ENCODE data around the gene CIB2.

CIB2 gene

GRCh38 chr15:78088773-78089080, 42.5 kb downstream of the CIB2 start:
- no peaks in the 10 kb centered on the region for H3K9me3 ChIP-seq (ENCODE audit: insufficient read depth, low read depth, low read length)
- H3K36me3 ChIP-seq (ENCODE audit: insufficient read depth, low read depth, low read length), result no peaks in the 10 kb centered on the region
- H3K27me3 ChIP-seq (ENCODE audit: insufficient read depth, low read length), result peaks cover 20% of the 10 kb centered on the region; the same call in 1 of the 2 replicates
- no peak overlapping the region for H3K4me3 ChIP-seq (ENCODE audit: low read length)
- no peak overlapping the region for H3K27ac ChIP-seq (ENCODE audit: low read length)
- no peaks in the 10 kb centered on the region for H3K4me1 ChIP-seq (ENCODE audit: insufficient read depth, low read length)
- no peak overlapping the region for H3K9ac ChIP-seq (ENCODE audit: low read depth, low read length)

GRCh38 chr15:78087951-78088772, 43.1 kb downstream of the CIB2 start:
- H3K9ac ChIP-seq (ENCODE audit: low read depth, low read length), result no peak overlapping the region
- no peak overlapping the region for H3K4me3 ChIP-seq (ENCODE audit: low read length)
- no peaks in the 10 kb centered on the region for H3K36me3 ChIP-seq (ENCODE audit: insufficient read depth, low read depth, low read length)
- H3K4me1 ChIP-seq (ENCODE audit: insufficient read depth, low read length), result no peaks in the 10 kb centered on the region
- no peaks in the 10 kb centered on the region for H3K9me3 ChIP-seq (ENCODE audit: insufficient read depth, low read depth, low read length)
- H3K27ac ChIP-seq (ENCODE audit: low read length), result no peak overlapping the region
- H3K27me3 ChIP-seq (ENCODE audit: insufficient read depth, low read length), result peaks cover 14% of the 10 kb centered on the region; the same call in 1 of the 2 replicates

GRCh38 chr15:78085928-78086327, 45.3 kb downstream of the CIB2 start:
- H3K9ac ChIP-seq (ENCODE audit: low read depth, low read length), result no peak overlapping the region
- H3K27ac ChIP-seq (ENCODE audit: low read length), result no peak overlapping the region
- H3K36me3 ChIP-seq (ENCODE audit: insufficient read depth, low read depth, low read length), result no peaks in the 10 kb centered on the region
- H3K9me3 ChIP-seq (ENCODE audit: insufficient read depth, low read depth, low read length), result no peaks in the 10 kb centered on the region
- no peaks in the 10 kb centered on the region for H3K4me1 ChIP-seq (ENCODE audit: insufficient read depth, low read length)
- no peak overlapping the region for H3K4me3 ChIP-seq (ENCODE audit: low read length)
- H3K27me3 ChIP-seq (ENCODE audit: insufficient read depth, low read length), result no peaks in the 10 kb centered on the region

GRCh38 chr15:78084449-78084750, 46.8 kb downstream of the CIB2 start:
- no peaks in the 10 kb centered on the region for H3K36me3 ChIP-seq (ENCODE audit: insufficient read depth, low read depth, low read length)
- H3K9me3 ChIP-seq (ENCODE audit: insufficient read depth, low read depth, low read length), result no peaks in the 10 kb centered on the region
- H3K4me1 ChIP-seq (ENCODE audit: insufficient read depth, low read length), result no peaks in the 10 kb centered on the region
- H3K4me3 ChIP-seq (ENCODE audit: low read length), result no peak overlapping the region
- H3K27me3 ChIP-seq (ENCODE audit: insufficient read depth, low read length), result no peaks in the 10 kb centered on the region
- no peak overlapping the region for H3K27ac ChIP-seq (ENCODE audit: low read length)
- no peak overlapping the region for H3K9ac ChIP-seq (ENCODE audit: low read depth, low read length)

- H3K27me3 ChIP-seq (ENCODE audit: insufficient read depth, low read length), result no peaks in the 10 kb centered on the region
- no peak overlapping the region for H3K27ac ChIP-seq (ENCODE audit: low read length)
- no peak overlapping the region for H3K4me3 ChIP-seq (ENCODE audit: low read length)
- H3K36me3 ChIP-seq (ENCODE audit: insufficient read depth, low read depth, low read length), result no peaks in the 10 kb centered on the region
- no peaks in the 10 kb centered on the region for H3K9me3 ChIP-seq (ENCODE audit: insufficient read depth, low read depth, low read length)
- H3K9ac ChIP-seq (ENCODE audit: low read depth, low read length), result no peak overlapping the region
- no peaks in the 10 kb centered on the region for H3K4me1 ChIP-seq (ENCODE audit: insufficient read depth, low read length)
Observed at GRCh38 chr15:78083687-78084448, 47.4 kb downstream of the CIB2 start.

- Histone ChIP-seq H3K27me3 (ENCODE audit: insufficient read depth, low read length) (no peaks in the 10 kb centered on the region), H3K9ac (ENCODE audit: low read depth, low read length) (no peak overlapping the region), H3K4me1 (ENCODE audit: insufficient read depth, low read length) (no peaks in the 10 kb centered on the region), H3K36me3 (ENCODE audit: insufficient read depth, low read depth, low read length) (no peaks in the 10 kb centered on the region), H3K27ac (ENCODE audit: low read length) (no peak overlapping the region), H3K9me3 (ENCODE audit: insufficient read depth, low read depth, low read length) (no peaks in the 10 kb centered on the region), H3K4me3 (ENCODE audit: low read length) (no peak overlapping the region)
Observed at GRCh38 chr15:78083186-78083585, 48.1 kb downstream of the CIB2 start.

GRCh38 chr15:78082743-78083110, 48.5 kb downstream of the CIB2 start:
- H3K4me3 ChIP-seq (ENCODE audit: low read length), result no peak overlapping the region
- H3K9me3 ChIP-seq (ENCODE audit: insufficient read depth, low read depth, low read length), result no peaks in the 10 kb centered on the region
- H3K4me1 ChIP-seq (ENCODE audit: insufficient read depth, low read length), result no peaks in the 10 kb centered on the region
- H3K27ac ChIP-seq (ENCODE audit: low read length), result no peak overlapping the region
- H3K27me3 ChIP-seq (ENCODE audit: insufficient read depth, low read length), result no peaks in the 10 kb centered on the region
- H3K9ac ChIP-seq (ENCODE audit: low read depth, low read length), result no peak overlapping the region
- no peaks in the 10 kb centered on the region for H3K36me3 ChIP-seq (ENCODE audit: insufficient read depth, low read depth, low read length)

- H3K27ac ChIP-seq (ENCODE audit: low read length), result no peak overlapping the region
- no peaks in the 10 kb centered on the region for H3K9me3 ChIP-seq (ENCODE audit: insufficient read depth, low read depth, low read length)
- H3K4me1 ChIP-seq (ENCODE audit: insufficient read depth, low read length), result no peaks in the 10 kb centered on the region
- no peak overlapping the region for H3K9ac ChIP-seq (ENCODE audit: low read depth, low read length)
- no peaks in the 10 kb centered on the region for H3K27me3 ChIP-seq (ENCODE audit: insufficient read depth, low read length)
- no peaks in the 10 kb centered on the region for H3K36me3 ChIP-seq (ENCODE audit: insufficient read depth, low read depth, low read length)
- H3K4me3 ChIP-seq (ENCODE audit: low read length), result no peak overlapping the region
Observed at GRCh38 chr15:78082106-78082742, 49.0 kb downstream of the CIB2 start.

GRCh38 chr15:78080088-78080460, 51.2 kb downstream of the CIB2 start:
- Histone ChIP-seq H3K27me3 (ENCODE audit: insufficient read depth, low read length) (peaks cover 5% of the 10 kb centered on the region; the same call in 1 of the 2 replicates), H3K4me1 (ENCODE audit: insufficient read depth, low read length) (peaks cover 4% of the 10 kb centered on the region; the same call in 1 of the 2 replicates), H3K36me3 (ENCODE audit: insufficient read depth, low read depth, low read length) (no peaks in the 10 kb centered on the region), H3K27ac (ENCODE audit: low read length) (no peak overlapping the region), H3K9me3 (ENCODE audit: insufficient read depth, low read depth, low read length) (no peaks in the 10 kb centered on the region), H3K4me3 (ENCODE audit: low read length) (no peak overlapping the region), H3K9ac (ENCODE audit: low read depth, low read length) (no peak overlapping the region)

- Histone ChIP-seq H3K4me3 (ENCODE audit: low read length) (no peak overlapping the region), H3K27me3 (ENCODE audit: insufficient read depth, low read length) (peaks cover 5% of the 10 kb centered on the region; the same call in 1 of the 2 replicates), H3K36me3 (ENCODE audit: insufficient read depth, low read depth, low read length) (no peaks in the 10 kb centered on the region), H3K9ac (ENCODE audit: low read depth, low read length) (no peak overlapping the region), H3K4me1 (ENCODE audit: insufficient read depth, low read length) (peaks cover 4% of the 10 kb centered on the region; the same call in 1 of the 2 replicates), H3K27ac (ENCODE audit: low read length) (no peak overlapping the region), H3K9me3 (ENCODE audit: insufficient read depth, low read depth, low read length) (no peaks in the 10 kb centered on the region)
Observed at GRCh38 chr15:78079298-78080087, 51.8 kb downstream of the CIB2 start.

- peaks cover 5% of the 10 kb centered on the region; the same call in 1 of the 2 replicates for H3K27me3 ChIP-seq (ENCODE audit: insufficient read depth, low read length)
- no peak overlapping the region for H3K9ac ChIP-seq (ENCODE audit: low read depth, low read length)
- H3K4me1 ChIP-seq (ENCODE audit: insufficient read depth, low read length), result peaks cover 4% of the 10 kb centered on the region; the same call in 1 of the 2 replicates
- no peaks in the 10 kb centered on the region for H3K9me3 ChIP-seq (ENCODE audit: insufficient read depth, low read depth, low read length)
- peak overlapping the region; percentile 68 for H3K4me3 ChIP-seq (ENCODE audit: low read length)
- H3K36me3 ChIP-seq (ENCODE audit: insufficient read depth, low read depth, low read length), result no peaks in the 10 kb centered on the region
- no peak overlapping the region for H3K27ac ChIP-seq (ENCODE audit: low read length)
Observed at GRCh38 chr15:78077871-78078210, 53.4 kb downstream of the CIB2 start.

Data from iPS-20b (cell line).